GM12801 (cell line): ENCODE measurements around the gene CYBRD1.

Source experiments
- CTCF ChIP-seq: IDR thresholded peaks from one replicate; pipeline ENCODE4 v1.5.1; 2011; ENCODE audit warnings: control low read depth; ENCODE audit not compliant: insufficient read length; ENCODE audit errors: extremely low read depth

The CYBRD1 gene

GRCh38 chr2:171575606-171576005 lies 53.3 kb downstream of the CYBRD1 start:
- TF ChIP-seq CTCF, result no peak

GRCh38 chr2:171578127-171578803 lies 56.0 kb downstream of the CYBRD1 start:
- TF ChIP-seq CTCF, result no peak

DNA sequence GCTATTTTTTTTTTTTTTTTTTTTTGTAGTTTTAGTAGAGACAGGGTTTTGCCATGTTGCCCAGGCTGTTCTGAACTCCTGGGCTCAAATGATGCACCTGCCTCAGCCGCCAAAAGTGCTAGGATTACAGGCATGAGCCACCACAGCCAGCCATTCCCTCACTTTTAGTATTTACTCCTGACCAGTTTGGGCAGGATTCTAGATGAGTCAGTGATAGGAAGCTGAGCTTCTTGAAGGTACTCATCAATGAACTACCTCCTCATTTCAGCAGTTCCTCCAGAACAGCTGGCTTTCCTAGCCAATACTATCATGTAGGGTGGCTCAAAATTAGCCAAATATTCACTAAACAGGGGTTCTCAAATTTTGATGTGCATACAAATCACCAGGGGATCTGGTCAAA lies 57.2 kb downstream of the CYBRD1 start:
- no peak for TF ChIP-seq CTCF

DNA sequence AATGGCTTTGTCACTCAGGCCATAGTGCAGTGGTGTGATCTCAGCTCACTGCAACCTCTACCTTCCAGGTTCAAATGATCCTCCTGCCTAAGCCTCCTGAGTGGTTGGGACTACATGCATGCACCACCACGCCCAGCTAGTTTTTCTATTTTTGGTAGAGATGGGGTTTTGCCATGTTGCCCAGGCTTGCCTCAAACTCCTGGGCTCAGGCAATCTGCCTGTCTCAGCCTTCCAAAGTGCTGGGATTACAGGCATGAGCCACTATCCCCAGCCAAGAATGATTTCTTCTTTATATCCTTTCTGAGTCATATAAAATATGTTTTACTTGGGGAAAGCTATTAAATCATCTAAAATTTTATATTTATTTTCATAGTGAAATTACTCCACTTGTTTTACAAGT lies 61.3 kb downstream of the CYBRD1 start:
- TF ChIP-seq CTCF, result no peak

DNA sequence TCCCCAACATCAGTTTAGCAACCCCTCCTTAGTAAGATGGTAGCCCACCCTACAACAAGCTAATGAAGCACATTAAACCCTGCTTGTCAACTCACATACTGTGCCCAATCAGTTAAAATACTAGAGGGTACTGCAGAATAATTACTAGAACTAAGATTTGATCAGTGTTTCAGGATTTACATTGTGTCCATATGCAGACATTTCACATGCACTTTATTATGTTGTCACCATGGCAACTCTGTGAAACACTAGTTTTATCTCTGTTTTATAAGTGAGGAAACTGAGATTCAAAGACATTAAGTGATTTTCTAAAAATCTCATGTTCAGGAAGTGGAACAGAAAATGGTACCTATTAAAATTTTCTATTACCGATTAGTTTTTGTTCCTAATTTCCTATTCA lies 61.7 kb downstream of the CYBRD1 start:
- TF ChIP-seq CTCF, result no peak

DNA sequence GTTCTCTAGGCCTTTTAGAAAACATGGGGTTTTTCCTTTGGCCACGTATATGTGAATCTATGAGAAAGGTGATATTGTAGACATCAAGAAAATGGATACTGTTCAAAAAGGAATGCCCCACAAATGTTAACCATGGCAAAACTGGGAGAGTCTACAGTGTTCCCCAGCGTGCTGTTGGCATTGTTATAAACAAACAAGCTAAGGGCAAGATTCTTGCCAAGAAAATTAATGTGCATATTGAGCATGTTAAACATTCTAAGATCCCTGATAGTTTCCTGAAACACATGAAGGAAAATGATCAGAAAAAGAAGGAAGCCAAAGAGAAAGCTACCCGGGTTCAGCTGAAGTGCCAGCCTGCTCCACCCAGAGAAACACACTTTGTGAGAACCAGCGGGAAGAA lies 64.9 kb downstream of the CYBRD1 start:
- no peak for TF ChIP-seq CTCF

DNA sequence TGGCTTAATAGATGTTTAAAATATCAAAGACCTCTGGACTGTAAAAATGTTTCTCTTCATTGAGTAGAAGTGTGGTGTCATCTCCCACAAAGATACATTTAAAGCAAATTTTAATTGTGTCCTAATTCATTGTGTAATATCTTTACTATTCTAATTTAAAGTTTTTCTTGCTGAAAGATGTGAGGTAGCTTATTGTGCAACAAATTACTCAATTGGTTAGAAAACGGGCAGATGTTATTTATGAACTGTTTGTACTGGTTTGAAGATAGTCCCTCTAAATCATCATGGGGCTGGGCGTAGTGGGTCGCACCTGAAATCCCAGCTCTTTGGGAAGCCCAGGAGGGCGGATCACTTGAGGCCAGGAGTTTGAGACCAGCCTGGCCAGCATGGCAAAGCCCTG lies 65.3 kb downstream of the CYBRD1 start:
- TF ChIP-seq CTCF, result no peak
